NCI-H345 (cell line): Measurements from ENCODE around the gene ID3.

Experiments used
- DNase-seq: peaks from one replicate; lab custom pipeline; 2025; lab: John Stamatoyannopoulos, UW

Gene ID3

DNA sequence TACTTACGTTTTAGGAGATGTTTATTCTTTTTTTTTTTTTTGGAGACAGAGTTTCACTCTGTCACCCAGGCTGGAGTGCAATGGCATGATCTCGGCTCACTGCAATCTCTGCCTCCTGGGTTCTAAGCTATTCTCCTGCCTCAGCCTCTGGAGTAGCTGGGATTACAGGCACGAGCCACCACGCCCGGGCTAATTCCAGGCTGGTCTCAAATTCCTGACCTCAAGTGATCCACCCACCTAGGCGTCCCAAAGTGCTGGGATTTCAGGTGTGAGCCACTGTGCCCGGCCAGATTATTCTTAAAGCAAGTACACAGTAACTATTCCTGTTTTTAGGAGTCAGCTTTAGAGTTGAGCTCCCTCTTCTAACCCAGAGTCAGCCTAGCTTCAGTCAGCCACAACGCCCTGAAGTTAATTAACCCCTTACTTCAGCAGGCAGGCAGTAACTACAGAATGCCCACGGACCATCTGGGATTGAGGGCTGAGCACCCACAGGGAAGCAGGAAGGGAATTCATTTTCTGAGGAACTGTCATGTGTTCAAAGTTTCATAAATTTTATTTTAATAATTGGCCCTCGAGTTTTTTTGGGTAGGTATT, 5.3 kb upstream of the ID3 start:
- DNase-seq, result no peak

DNA sequence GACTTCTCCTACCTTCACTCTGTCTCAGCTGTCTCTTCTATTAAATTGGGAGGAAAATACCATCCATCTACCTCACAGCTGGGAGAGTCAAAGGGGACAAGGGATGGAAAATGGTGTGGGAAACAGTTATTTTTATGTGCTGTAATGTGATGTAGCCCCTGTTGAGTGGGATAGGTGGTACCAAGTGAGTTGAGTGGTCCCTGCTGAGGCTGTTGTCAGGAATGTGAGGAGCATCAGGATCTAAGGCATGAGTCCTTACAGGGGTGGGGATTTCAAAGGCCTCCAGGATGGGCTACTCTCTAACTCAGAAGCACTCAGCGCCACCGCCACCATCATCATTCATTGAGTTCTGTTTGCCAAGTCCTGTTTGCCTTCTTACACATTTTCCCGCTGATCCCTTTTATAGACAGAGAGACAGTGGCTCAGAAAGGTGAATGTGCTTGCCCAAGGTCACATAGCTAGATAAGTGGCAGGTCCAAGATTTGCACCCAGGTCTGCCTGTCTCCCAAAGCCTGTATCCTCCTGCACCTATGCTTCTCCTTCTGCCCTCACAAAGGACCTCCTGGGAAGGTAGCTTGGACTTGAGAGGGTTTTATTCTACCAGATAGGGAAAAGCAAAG, 4.6 kb upstream of the ID3 start:
- DNase-seq, result no peak

DNA sequence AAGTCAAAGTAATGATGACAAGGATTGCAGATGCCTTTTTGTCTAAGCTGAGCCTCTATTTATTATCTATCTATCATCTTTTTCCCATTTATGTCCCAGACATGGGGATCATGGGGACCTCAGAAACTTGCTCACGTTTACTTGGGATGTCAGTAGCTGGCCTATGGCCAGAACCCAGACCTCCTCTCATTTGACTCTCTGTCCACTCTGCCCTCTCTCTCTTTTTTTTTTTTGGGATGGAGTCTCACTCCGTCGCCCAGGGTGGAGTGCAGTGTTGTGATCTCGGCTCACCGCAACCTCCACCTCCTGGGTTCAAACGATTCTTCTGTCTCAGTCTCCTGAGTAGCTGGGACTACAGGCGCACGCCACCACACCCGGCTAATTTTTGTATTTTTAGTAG, 3.7 kb upstream of the ID3 start:
- no peak for DNase-seq

DNA sequence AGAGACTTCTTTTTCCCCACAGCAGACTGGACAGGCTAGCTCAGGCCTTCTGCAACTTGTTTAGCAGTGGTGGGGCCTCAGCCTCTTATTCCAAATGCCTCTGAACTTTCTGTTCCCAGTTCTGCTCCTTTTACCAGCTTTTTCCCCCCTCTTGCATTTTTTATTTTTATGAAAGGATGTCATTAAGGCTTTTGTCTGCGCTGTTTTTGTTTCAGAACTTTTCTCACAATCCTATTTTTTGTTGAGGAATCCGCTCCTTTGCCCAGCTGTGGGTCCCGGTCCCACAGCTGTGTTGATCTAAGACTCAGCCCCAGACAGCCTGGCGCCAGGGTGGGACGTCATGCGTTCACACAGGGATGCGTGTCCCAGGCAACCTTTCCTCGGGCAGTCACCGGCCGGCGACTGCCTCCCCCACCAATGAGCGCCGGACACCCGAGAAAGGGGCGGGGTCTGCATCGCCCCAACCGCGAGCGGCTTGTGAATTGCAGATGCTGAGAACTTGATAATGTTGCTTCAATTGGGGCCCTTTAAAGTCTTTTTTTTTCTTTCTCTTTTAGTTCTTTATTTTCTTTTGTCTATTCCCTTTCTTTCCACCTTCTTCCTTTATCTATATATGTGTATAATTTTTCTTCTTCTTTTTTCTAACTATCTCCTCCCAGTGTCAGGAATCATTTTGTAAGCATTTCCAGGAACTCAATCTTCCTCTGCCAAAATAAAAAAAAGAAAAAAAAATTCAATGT, 3.0 kb upstream of the ID3 start:
- DNase-seq, result peak; percentile 94

DNA sequence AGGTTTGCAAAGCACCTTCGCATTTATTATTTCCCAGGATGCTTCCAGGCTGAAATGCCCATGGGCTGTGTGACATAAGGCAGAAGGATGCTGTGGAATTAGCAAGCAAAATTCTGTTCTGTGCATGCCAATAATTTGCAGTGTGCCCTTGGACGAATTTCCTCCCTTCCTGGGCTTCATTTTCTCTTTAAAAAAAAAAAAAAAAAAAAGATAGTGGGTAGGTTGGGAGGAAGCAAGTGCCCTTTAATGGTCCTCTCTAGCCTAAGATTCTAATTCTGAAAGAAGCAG, 2.5 kb upstream of the ID3 start:
- DNase-seq, result no peak

DNA sequence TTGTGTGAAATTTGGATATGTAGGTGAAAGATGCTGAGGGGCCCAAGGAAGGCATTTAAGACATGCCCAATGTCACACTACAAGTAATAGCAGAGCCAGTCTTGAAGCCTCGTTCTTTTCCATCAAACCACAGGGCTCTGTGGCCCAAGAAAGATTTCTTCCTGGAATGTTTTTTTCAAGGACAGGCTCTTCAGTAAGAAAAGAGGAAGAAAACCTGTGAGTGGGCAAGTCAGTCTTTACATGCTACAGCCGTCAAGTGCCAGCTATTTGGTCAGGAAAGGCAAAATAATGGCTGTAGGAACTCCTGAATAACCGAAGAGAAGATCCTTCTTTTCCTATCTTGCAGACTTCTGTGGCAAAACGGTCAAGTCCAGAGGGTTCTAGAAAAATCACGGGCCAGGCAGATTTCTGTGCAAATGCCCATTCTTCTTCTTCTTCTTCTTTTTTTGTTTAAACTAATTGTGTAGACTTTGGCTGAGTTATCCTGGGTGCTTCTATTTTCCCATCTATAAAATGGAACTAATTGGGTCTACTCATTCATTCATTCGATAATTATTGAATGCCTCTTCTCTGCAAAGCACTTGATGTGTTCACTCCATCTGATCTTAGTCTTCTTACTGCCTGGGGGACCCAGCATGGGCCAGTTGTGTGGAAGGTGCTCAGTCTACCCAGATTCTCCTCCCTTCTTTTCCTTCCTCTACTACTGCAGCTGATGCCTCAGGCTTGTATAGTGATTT, 1.9 kb upstream of the ID3 start:
- DNase-seq, result no peak

DNA sequence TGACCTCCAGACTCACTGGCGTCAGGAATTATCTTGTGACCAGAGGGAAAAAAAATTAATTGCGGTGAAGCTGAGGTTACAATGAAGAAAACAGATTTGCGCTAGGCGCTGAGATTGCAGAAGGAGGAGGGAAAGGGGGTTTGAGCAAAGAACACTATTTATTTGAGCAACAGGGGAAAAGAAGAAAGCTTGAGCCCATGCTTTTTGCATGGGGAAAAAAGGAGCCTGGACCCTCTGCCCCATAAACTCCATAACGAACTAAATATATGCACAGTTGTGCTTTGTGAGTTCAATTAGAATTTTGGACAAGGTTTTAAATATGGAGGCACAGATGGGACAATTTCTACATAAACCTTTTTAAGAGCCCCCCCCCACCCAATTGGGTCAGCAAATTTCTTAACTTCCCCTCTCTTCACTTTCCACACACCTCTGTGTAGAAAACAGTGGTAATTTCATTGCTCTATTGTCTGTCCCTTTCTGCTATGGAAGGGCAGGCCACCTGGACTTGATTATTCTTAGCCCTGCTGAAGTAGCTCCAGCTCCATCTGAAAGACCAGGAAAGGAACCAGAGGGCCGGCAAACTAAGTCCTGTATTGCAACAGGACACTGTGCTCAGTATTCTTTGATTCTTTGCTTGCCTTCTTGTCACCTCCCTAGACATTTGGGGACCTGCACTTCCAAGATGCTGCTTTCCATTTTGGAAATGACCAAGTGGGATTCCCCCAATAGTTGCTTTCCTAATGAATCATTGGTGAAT, 862 bp upstream of the ID3 start:
- DNase-seq, result no peak

DNA sequence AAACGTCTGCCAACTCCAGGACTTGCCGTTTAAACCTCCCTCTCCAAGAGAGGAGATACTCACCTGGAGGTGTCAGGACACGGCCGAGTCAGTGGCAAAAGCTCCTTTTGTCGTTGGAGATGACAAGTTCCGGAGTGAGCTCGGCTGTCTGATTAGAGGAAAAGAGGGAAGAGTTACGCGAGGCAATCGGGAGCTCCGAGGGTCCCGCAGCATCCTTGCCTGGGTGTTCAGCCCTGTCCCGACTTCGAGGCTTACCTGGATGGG, 497 bp downstream of the ID3 start:
- DNase-seq, result no peak

DNA sequence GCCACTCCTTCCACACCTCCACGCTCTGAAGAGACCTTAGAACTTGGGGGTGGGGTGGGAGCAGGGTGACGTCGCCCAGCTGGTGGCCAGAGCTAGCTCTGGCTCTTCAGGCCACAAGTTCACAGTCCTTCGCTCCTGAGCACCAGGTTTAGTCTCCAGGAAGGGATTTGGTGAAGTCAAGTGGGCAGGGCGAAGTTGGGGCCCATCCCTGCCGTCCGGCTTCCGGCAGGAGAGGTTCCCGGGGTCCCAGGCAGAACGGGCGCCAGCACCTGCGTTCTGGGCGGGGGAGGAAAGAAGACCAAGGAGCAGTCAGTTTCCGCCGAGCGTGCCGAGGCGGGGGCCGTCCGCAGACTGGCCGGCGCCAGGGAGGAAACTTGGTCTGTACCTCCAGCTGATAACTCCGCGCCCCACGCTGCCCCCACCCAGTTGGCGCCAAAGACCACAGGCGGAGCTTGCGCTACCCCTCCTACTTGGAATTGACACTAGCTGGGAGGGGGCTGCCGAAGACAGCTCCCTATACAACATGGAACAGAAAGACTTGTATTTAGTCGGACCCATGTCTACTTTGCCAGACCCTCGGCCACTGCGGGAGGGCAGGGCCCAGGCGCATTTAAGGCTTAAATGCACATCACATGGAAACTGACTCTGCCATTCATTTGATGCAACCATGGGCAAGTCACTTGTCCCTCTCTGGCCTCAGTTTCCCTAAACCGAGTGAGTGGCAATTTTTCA, 995 bp downstream of the ID3 start:
- DNase-seq, result peak; percentile 23

DNA sequence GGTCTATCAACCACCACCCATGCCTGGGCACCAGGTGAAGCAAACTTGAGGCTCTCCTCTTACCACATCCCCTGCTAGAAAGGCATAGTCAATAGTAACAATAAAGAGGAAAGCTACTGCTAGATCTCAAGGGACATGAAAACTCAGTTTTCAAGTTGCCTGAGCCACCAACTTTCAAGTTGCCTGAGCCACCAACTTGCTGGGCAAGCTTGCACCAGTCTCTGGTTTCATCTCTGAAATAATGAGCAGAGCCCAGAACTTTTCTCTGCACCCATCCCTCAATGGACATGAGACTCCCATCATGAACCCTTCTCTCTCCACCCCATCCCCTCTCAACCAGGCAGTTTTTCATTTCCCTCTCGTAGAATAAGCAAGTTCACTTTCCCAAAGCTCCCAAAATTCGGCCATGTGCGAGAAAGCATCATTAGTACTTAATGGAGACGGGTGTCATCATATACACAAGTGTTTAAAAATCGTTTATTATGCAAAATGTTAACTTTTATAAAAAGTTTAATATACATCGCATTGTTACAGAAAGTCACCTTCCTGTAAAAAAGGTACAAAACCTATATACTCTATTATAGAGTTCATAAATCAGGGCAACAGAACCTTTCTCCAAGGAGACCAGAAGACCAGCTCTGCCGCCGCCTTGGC, 1.7 kb downstream of the ID3 start:
- DNase-seq, result no peak

DNA sequence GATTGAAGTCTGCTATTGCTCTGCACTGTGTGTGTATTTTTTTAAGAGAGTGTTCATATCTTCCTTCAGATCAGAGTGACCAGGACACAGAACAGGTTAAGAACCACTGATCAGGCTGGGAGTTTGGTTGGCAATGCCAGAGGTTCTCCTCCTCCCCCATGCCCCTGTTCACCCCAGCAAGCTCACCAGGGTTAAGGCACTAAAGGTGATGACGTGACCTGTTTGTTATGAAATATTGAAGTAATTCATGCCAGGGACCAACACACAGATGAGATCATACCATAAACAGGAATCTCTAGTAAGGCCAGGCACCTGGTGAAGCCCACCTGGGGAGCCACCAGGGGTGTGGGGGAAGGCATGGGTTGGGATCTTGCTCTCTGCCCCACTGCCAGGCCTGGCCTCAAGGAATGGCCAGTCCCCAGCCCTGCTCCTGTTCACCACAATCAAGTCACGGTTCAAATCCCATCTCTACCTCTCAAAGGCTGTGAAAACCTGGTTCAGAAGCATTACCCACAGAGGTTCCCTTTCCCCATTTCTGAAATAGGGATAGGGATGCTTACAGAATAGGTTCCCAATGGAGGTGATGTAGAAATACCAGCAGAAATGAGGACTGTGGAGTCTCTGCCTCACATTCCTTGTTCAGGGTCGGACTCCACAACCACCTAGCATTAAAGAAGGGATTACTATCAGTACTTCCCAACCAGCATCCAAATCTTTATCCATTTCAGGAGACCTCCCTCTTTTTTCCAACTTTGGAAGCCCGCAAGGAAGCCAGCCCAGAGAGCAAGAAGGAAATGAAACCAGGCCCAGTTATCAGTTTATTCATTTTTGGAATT, 2.4 kb downstream of the ID3 start:
- DNase-seq, result no peak

DNA sequence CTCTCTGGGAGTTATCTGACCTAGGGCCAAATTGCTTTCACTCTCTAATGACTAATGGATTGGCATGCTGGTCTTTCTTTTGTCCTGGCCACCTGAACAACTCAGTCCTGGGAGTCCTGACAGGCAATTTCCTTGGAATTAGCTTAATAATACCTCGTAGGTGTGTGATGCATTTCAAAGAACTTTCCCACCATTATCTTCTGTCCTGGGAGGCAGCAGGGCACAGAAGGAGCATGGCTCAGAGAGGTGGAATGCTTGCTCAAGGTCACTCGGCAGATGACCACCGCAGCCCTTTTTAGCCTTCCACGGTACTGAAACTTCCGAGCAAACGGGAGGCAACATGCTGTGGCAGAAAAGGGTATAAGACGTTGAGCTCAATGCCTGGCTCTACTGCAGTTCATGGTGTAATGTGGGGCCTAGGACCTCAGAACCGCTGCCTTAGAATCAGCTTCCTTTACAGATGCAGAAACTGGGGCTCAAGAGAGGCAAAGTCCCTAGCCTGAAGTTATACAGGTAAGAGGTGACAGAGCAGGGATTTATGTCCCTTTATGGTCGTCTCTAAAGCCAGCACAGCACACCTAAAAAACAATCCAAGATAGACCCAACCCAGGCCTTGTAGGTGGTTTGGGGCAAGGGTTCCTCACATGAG, 3.2 kb downstream of the ID3 start:
- DNase-seq, result no peak

DNA sequence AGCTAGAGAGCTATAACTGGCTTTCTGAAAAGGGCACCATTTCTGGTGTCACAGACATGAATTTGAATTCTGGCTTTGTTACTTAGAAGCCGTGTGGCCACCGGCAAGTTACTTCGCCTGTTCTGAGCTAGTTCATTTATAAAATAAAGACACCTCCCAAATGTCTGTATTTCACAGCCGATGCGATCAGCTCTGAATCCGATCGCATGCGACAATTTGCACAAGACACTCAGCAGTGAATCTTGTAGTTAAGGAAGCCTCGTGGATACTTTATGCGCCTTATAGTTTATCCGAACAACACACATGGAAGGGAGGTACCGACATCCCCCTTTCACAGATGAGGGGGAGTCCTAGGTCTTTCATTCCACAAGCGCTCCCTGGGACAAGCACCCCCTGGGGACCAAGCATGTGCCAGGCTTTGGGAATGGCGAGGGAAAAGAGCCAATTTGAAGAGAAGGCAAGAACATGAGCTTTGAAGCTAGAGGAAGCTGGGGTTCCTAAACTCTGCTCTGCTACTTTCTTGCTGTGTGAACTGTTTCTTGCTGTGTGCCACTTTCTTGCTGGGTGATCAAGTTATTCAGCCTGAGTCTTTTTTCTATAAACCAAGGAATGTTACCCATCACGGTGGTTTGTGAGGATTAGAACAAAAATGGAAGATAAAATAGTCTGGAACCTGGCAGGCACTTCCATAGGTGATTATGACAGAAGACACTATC, 3.9 kb downstream of the ID3 start:
- DNase-seq, result no peak

DNA sequence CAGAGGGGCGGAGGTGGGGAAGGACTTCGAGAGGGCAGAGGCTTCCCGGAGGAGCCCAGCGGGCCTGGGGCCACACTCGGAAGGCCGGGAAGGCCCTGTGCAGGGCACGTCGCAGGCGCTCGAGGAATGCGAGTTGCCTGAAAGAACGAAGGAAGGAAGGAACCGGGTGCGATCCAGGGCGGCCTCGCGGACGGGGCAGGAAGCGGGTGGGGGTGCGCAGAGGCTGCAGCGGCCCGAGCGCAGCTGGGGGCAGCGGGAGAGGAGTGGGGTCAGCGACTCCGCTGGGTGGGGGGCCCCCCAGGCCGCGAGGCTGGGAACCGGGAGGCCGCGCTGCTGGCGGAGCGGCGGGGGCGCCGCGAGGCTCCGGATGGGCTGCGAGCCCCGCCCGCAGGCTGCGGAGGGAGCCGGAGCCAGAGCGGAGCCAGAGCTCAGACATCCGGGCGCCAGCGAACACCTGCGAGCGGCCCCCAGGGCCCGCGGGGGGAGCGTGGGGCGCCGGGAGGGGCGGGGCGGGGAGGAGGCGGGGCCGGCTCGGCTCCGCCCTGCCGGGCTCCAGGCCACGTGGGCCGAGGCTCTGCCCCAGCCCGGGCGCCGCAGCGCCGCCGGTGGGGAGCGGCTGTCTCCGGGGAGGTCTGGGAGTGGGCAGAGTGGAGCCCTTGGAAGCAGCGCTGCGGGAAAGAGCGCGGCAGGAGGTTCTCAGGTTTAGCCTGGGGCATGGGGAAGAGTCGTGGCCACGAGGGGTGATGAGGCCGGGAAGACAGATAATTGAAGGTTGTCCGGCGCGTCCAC, 4.6 kb downstream of the ID3 start:
- DNase-seq, result peak; percentile 92

DNA sequence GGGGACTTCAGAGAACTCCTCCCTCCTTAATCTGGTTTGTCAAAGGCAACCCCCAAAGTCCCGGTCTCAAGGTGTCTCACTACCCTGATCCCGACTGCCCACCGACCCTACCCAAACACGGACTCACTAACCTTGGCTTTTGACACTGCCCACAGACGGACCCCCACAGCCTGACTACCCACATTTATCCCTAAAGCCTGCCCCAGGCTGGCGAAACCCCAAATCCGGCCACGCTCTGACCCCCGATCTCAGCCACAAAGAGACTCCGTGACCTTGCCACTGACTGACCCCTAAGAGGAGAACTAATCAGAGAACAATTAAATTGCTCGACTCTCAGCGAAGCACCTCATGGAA, 5.2 kb downstream of the ID3 start:
- DNase-seq, result no peak

DNA sequence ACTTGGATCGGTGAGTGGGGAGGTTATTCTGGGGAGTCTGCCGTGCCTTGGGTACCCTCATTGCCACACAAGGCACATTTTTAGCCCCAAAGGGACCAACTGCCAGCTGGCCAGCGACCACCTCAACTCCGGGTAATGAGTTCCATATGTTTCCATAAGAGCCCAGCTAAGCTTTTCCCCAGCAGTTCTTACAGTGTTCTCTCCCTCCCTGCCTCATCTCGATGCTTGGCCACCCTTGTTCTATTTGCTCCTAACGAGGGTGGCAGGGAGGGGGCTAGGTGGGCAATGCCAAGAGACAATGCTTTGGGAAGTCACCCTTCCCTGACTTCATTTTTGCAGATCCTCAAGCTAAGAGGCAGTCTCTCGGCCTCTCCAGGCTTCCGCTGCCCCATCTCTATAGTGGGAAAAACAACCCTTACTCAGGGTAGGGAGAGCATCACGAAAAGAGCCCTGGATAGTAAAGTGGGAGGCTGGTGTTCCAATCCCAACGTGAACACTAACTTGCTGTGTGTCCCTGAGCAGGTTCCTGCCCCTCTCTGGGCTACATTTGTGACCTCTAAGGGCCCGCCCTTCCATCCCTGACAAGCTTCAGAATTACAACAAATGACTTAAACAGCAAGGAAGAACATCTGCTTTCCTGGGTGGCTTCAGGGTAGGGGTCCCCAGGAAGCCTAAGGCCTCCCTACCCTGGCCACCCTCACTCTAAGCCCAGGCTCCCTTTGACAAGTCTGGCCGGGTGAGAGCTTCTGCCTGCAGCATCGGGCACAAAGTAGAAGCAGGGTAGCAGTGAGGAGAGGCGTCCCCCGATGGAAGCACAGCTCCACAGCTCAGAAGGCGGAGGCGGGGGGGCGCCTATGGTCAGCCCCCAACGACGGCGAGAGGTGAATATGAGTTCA, 5.8 kb downstream of the ID3 start:
- DNase-seq, result no peak

DNA sequence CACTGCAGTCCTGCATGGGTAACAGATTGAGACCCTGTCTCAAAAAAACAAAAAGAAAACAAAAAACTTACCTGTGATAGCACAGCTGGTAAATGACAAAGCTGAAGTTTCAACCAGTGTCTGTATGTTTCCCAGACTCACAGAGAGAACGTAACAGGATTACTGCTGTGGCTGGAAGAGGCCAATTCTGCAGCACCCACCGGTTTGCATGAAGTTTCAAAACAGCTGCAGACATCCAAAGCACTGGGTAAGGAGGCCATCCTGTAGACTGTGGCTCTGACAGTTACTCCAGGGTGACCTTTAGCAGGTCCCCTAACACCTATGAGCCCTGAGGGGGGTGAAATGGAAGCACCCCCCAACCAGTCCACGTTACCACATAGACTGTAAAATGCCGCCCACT, 7.5 kb downstream of the ID3 start:
- no peak for DNase-seq

DNA sequence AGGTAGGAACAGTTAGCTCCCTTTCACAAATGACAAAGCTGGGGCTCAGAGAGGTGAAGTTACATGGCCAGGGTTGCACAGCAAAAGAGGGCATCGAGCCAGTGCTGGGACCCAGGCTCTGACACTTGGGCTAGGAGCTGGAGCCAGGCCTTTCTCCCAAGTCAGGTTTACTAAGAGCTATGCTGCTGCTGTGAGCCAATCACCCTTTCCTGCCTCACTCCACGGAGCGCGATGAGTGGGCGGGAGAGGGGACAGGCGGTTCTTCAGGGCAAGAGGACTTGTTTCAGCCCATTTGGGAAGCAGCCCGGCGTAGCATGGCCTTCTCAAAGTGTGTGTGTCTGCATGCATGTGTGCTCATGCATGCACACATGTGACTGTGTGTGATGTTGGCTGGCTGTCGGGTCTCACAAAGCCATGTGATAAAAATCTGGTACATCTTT, 10.6 kb downstream of the ID3 start:
- DNase-seq, result no peak
